22Rv1 (cell line): ENCODE measurements around the gene UPF1.

Source experiments
- CTCF ChIP-seq: fragments of 450-650 bp; IDR thresholded peaks from 2 replicates; pipeline ENCODE4 v1.5.1; 2017; ENCODE audit warnings: mild to moderate bottlenecking
- ZFX ChIP-seq: fragments of 450-650 bp; IDR thresholded peaks from 2 replicates; pipeline ENCODE4 v1.6.1; 2017; ENCODE audit warnings: antibody characterized with exemption, borderline replicate concordance

GRCh38 chr19:18876865-18877264 lies 45.1 kb downstream of the UPF1 start:
- TF ChIP-seq CTCF = no peak
- TF ChIP-seq ZFX = no peak
